ENCODE measurements around the gene RTP5. TPM values are rescaled to one million over a fixed set of nuclear protein-coding genes. Genes with fewer than 3 reads are reported as not detected.

RTP5 gene
- total RNA-seq, 1 donor from 2014 or later = not detected

DNA sequence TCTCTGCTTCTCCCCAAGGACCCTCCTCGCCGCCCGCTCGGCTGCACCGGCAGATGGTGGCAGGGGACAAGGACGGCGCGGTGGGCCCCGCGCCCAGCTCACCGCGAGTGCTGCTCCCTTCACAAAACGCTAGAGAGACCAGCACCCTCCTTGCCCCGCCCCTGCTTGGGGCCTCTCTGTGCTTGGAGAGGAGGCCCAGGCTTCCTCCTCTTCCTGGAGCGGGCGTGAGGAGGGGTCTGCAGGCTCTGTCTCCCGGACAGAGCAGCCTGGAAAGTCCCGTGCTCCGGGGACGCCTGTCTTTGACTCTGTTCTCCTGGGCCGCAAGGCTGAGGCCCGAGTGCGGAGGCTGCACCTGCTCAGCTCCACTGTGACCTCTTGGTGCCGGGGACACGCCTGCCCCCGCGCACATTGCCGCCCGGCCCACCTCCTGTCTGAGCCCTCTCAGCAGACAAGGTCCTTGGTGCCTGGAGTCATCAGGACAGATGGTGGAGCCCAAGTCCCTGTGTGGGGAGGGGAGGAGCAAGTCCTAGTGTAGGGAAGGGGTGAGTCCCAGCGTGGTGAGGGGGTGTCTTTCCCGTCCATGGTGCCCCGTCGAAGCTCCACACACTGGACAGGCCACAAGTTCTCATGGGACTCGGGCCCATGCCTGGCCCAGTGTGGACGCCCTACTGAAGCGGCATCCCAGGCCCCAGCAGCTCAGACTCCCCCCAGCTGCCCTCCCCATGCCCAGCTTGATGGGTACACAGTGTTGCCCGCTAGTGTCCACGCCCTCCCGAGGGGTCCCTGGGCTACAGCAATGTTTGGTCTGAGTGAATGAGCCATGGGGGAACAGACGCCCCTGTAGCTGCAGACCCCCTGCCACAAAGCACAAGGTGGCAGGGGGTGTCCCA, 33.8 kb downstream of the RTP5 start:
- Histone ChIP-seq H3K4me3 (ENCODE audit: insufficient read depth, low read depth, low read length) (no peak overlapping the region), H3K4me1 (ENCODE audit: insufficient read depth, low read length) (peaks cover 3% of the 10 kb centered on the region), H3K27me3 (ENCODE audit: insufficient read depth, low read length) (peaks cover 7% of the 10 kb centered on the region), H2AFZ (ENCODE audit: low read depth, low read length) (no peak overlapping the region), H4K20me1 (ENCODE audit: insufficient read depth, low read length) (no peaks in the 10 kb centered on the region), H3K36me3 (ENCODE audit: insufficient read depth, low read length) (no peaks in the 10 kb centered on the region), H3K79me2 (ENCODE audit: insufficient read depth, low read length) (no peaks in the 10 kb centered on the region), H3K27ac (ENCODE audit: low read depth, low read length) (no peak overlapping the region), H3K9me3 (ENCODE audit: insufficient read depth, low read depth, low read length) (no peaks in the 10 kb centered on the region), H3K4me2 (ENCODE audit: low read length) (no peak overlapping the region), H3K9ac (ENCODE audit: low read length) (no peak overlapping the region)
- peaks cover 8% of the 10 kb centered on the region for H3K4me1 Mint-ChIP-seq (ENCODE audit: low read depth, unreplicated experiment)
- H3K36me3 Mint-ChIP-seq (ENCODE audit: low read depth, unreplicated experiment) = peaks cover 1% of the 10 kb centered on the region
- peaks cover 27% of the 10 kb centered on the region for H3K27me3 Mint-ChIP-seq (ENCODE audit: low read depth, unreplicated experiment)
- no peak for FAIRE-seq
- H3K27ac Mint-ChIP-seq (ENCODE audit: unreplicated experiment) = no peak overlapping the region
- no peaks in the 10 kb centered on the region for H3K9me3 Mint-ChIP-seq (ENCODE audit: unreplicated experiment)
- no peak for TF ChIP-seq EZH2 (IDR thresholded peaks at IDR 0.05; ENCODE audit: insufficient read depth, low read length)
- TF ChIP-seq, protein P1, sequence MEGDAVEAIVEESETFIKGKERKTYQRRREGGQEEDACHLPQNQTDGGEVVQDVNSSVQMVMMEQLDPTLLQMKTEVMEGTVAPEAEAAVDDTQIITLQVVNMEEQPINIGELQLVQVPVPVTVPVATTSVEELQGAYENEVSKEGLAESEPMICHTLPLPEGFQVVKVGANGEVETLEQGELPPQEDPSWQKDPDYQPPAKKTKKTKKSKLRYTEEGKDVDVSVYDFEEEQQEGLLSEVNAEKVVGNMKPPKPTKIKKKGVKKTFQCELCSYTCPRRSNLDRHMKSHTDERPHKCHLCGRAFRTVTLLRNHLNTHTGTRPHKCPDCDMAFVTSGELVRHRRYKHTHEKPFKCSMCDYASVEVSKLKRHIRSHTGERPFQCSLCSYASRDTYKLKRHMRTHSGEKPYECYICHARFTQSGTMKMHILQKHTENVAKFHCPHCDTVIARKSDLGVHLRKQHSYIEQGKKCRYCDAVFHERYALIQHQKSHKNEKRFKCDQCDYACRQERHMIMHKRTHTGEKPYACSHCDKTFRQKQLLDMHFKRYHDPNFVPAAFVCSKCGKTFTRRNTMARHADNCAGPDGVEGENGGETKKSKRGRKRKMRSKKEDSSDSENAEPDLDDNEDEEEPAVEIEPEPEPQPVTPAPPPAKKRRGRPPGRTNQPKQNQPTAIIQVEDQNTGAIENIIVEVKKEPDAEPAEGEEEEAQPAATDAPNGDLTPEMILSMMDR (IDR thresholded peaks at IDR 0.05; ENCODE audit: insufficient read depth, low read depth, low read length) = no peak
- H3K4me3 Mint-ChIP-seq (ENCODE audit: unreplicated experiment) = no peak overlapping the region
- no peak for DNase-seq (ENCODE audit: low read depth)

DNA sequence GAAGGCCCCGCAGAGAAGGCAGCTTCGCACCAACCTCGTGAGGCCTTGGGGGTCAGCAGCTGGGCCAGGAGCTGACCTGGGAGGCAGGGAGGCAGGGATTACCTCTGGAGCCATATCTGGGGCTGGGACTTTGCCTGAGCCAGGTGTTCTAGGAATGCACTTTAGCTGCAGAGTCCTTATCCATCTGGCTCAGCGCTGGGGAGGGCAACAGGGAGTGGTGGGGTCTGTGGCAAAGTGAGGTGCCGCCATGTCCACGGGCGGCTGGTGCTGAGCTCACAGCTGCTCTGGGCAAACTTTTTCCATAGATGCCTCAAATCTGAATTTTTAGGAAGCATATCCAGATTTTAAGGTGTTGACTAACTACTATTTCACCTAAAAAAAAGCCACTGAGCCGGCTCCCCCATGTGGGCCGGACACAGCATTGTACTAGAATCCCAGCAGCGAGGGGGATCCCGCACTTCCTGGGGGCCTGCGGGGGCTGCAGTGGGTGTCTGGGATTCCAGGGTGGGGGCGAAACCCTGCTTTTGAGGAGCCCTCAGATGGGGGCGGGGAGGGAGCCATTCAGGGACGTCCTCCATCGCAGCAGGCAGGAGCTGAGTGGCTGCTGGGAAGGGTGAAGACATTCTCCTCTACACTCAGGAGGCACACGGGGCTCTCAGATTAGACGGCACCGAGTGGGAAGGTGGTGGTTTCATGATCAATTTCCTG, 34.6 kb downstream of the RTP5 start:
- H3K4me3 Mint-ChIP-seq (ENCODE audit: unreplicated experiment) = no peak overlapping the region
- Histone ChIP-seq H3K9me3 (ENCODE audit: insufficient read depth, low read depth, low read length) (no peaks in the 10 kb centered on the region), H4K20me1 (ENCODE audit: insufficient read depth, low read length) (no peaks in the 10 kb centered on the region), H2AFZ (ENCODE audit: low read depth, low read length) (no peak overlapping the region), H3K36me3 (ENCODE audit: insufficient read depth, low read length) (no peaks in the 10 kb centered on the region), H3K79me2 (ENCODE audit: insufficient read depth, low read length) (no peaks in the 10 kb centered on the region), H3K27ac (ENCODE audit: low read depth, low read length) (no peak overlapping the region), H3K4me2 (ENCODE audit: low read length) (no peak overlapping the region), H3K27me3 (ENCODE audit: insufficient read depth, low read length) (peaks cover 7% of the 10 kb centered on the region), H3K4me3 (ENCODE audit: insufficient read depth, low read depth, low read length) (no peak overlapping the region), H3K4me1 (ENCODE audit: insufficient read depth, low read length) (peaks cover 3% of the 10 kb centered on the region), H3K9ac (ENCODE audit: low read length) (no peak overlapping the region)
- H3K27ac Mint-ChIP-seq (ENCODE audit: unreplicated experiment) = no peak overlapping the region
- FAIRE-seq = no peak
- no peak for DNase-seq (ENCODE audit: low read depth)
- peaks cover 7% of the 10 kb centered on the region for H3K4me1 Mint-ChIP-seq (ENCODE audit: low read depth, unreplicated experiment)
- TF ChIP-seq EZH2 (IDR thresholded peaks at IDR 0.05; ENCODE audit: insufficient read depth, low read length) = no peak
- TF ChIP-seq, protein P1 (IDR thresholded peaks at IDR 0.05; ENCODE audit: insufficient read depth, low read depth, low read length) = no peak
- H3K36me3 Mint-ChIP-seq (ENCODE audit: low read depth, unreplicated experiment) = peaks cover 2% of the 10 kb centered on the region
- peaks cover 34% of the 10 kb centered on the region for H3K27me3 Mint-ChIP-seq (ENCODE audit: low read depth, unreplicated experiment)
- H3K9me3 Mint-ChIP-seq (ENCODE audit: unreplicated experiment) = no peaks in the 10 kb centered on the region
